Testis (tissue), 3 donors: ENCODE data around the gene ZFR. TPM values are rescaled to one million over a fixed set of nuclear protein-coding genes. Genes with fewer than 3 reads are reported as not detected.

ENCODE experiments used
- DNase-seq: peaks from one replicate; pipeline ENCODE4 v3.0.0-alpha.2; 2019
- H3K27ac ChIP-seq, 2 donors: fragments of 200-600 bp; sonication (generic); one replicate each; pipeline ENCODE4 v1.5.1; 2019
- H3K27me3 ChIP-seq: fragments of 200-600 bp; sonication (generic); one replicate; pipeline ENCODE4 v1.5.1; 2019
- H3K36me3 ChIP-seq: fragments of 200-600 bp; sonication (generic); one replicate; pipeline ENCODE4 v1.5.1; 2017; ENCODE audit warnings: low read depth; ENCODE audit errors: missing control alignments
- H3K4me1 ChIP-seq: fragments of 200-600 bp; sonication (generic); one replicate; pipeline ENCODE4 v1.5.1; 2019
- H3K4me3 ChIP-seq, 2 donors: fragments of 200-600 bp; sonication (generic); one replicate each; pipeline ENCODE4 v1.5.1; 2017 to 2019
- H3K9me3 ChIP-seq: fragments of 200-600 bp; sonication (generic); one replicate; pipeline ENCODE4 v1.5.1; 2017
- CTCF ChIP-seq, 3 experiments: fragments of 450-650 bp in 2 of 3; fragments of 200-600 bp in 1 of 3; sonication (generic) in 1 of 3; IDR thresholded peaks; one replicate each; pipeline ENCODE4 v1.5.1; 2016 to 2019; ENCODE audit warnings: antibody characterized with exemption in 3 of 3, mild to moderate bottlenecking in 2 of 3, moderate library complexity in 1 of 3
- POLR2A ChIP-seq: fragments of 450-650 bp; IDR thresholded peaks from one replicate; pipeline ENCODE4 v1.6.1; 2017; ENCODE audit warnings: antibody characterized with exemption, mild to moderate bottlenecking, moderate library complexity
- WGBS, 2 donors: methylation state at CpG; one replicate each; pipeline ENCODE4 v1.1.5; 2018; 5-methylcytosine and 5-hydroxymethylcytosine counted together
- intact Hi-C: fragments of 100-400 bp; cut with DNase I; formaldehyde crosslinking; loops from one replicate; pipeline ENCODE4 v1.15.1; 2023; ENCODE audit warnings: low total_unique reads
- polyA plus RNA-seq: library from polyadenylated mRNA; stranded (reverse); fragments of 350-450 nt; fragmentation: Illumina TruSeq; extraction: RNeasy Lipid Tissue Mini Kit (QIAGEN cat#74804); gene quantifications from one replicate; pipeline ENCODE4 v1.2.3, GENCODE V29; 2014; ENCODE audit warnings: low read depth, low replicate concordance; ENCODE audit not compliant: insufficient read depth
- total RNA-seq, 2 donors: library from RNA; depleted of rRNA; stranded (reverse); fragments of >200 nt; gene quantifications; one replicate each; pipeline ENCODE4 v1.2.3, GENCODE V29; 2016

Gene ZFR
- total and polyA plus RNA-seq, 3 donors from 2014 or later: 77.1 to 112 (median 97.2) TPM

GRCh38 chr5:32428426-32428825 is 16.1 kb downstream of the ZFR start:
- Histone ChIP-seq H3K36me3 (no peaks in the 10 kb centered on the region), H3K4me3 (no peak overlapping the region), H3K27ac (no peak overlapping the region), H3K9me3 (no peaks in the 10 kb centered on the region), H3K27me3 (no peaks in the 10 kb centered on the region), H3K4me1 (no peaks in the 10 kb centered on the region)
- intact Hi-C loops: no loop called here
- DNase-seq: no peak
- 85 to 87% methylated on average over 4 of the region's 4 CpGs for WGBS, 2 donors
- TF ChIP-seq POLR2A (no peak), CTCF (IDR thresholded peaks at IDR 0.05) (no peak)

- no peak overlapping the region for H3K4me3 ChIP-seq
- no peaks in the 10 kb centered on the region for H3K4me1 ChIP-seq
- no peaks in the 10 kb centered on the region for H3K9me3 ChIP-seq
- intact Hi-C loops: no loop called here
- no peaks in the 10 kb centered on the region for H3K27me3 ChIP-seq
- no peak overlapping the region for H3K27ac ChIP-seq
- no peaks in the 10 kb centered on the region for H3K36me3 ChIP-seq
- DNase-seq: no peak
- TF ChIP-seq POLR2A (no peak), CTCF (IDR thresholded peaks at IDR 0.05) (no peak)
- 92 to 94% methylated on average over 7 of the region's 7 CpGs for WGBS, 2 donors
These were observed 17.9 kb downstream of the ZFR start for GRCh38 chr5:32426440-32427151.

GRCh38 chr5:32422697-32423096 is 21.8 kb downstream of the ZFR start:
- WGBS, 2 donors: 71 to 85% methylated on average over 4 of the region's 4 CpGs
- intact Hi-C loops: no loop called here
- TF ChIP-seq POLR2A (no peak), CTCF (IDR thresholded peaks at IDR 0.05) (no peak)
- H3K27me3 ChIP-seq: no peaks in the 10 kb centered on the region
- H3K4me3 ChIP-seq: no peak overlapping the region
- peak overlapping the region in 1 of 2 donors; percentile 13 for H3K27ac ChIP-seq
- peaks cover 6% of the 10 kb centered on the region for H3K4me1 ChIP-seq
- H3K36me3 ChIP-seq: no peaks in the 10 kb centered on the region
- no peaks in the 10 kb centered on the region for H3K9me3 ChIP-seq
- no peak for DNase-seq

- intact Hi-C loops: no loop called here
- Histone ChIP-seq H3K36me3 (no peaks in the 10 kb centered on the region), H3K4me1 (peaks cover 6% of the 10 kb centered on the region), H3K27me3 (no peaks in the 10 kb centered on the region), H3K9me3 (no peaks in the 10 kb centered on the region), H3K4me3 (no peak overlapping the region), H3K27ac (peak overlapping the region in 1 of 2 donors; percentile 7)
- TF ChIP-seq CTCF (IDR thresholded peaks at IDR 0.05) (no peak), POLR2A (no peak)
- DNase-seq: no peak
These were observed 23.5 kb downstream of the ZFR start for GRCh38 chr5:32421075-32421474.

GRCh38 chr5:32420506-32420905 is 24.0 kb downstream of the ZFR start:
- H3K27ac ChIP-seq: no peak overlapping the region
- 42 to 67% methylated on average over 1 of the region's 1 CpG for WGBS, 2 donors
- no peaks in the 10 kb centered on the region for H3K9me3 ChIP-seq
- H3K4me3 ChIP-seq: no peak overlapping the region
- no peaks in the 10 kb centered on the region for H3K27me3 ChIP-seq
- no peak for TF ChIP-seq POLR2A
- no peak for TF ChIP-seq CTCF (IDR thresholded peaks at IDR 0.05)
- no peak for DNase-seq
- intact Hi-C loops: no loop called here
- peaks cover 6% of the 10 kb centered on the region for H3K4me1 ChIP-seq
- no peaks in the 10 kb centered on the region for H3K36me3 ChIP-seq
